GM18520 (cell line): ENCODE results near the gene SSBP4.

Experiments
- ATAC-seq: cut with Tn5 transposase; IDR thresholded peaks from one replicate; pipeline ENCODE4 v1.9.1; 2021; ENCODE audit not compliant: unreplicated experiment

SSBP4 gene

DNA sequence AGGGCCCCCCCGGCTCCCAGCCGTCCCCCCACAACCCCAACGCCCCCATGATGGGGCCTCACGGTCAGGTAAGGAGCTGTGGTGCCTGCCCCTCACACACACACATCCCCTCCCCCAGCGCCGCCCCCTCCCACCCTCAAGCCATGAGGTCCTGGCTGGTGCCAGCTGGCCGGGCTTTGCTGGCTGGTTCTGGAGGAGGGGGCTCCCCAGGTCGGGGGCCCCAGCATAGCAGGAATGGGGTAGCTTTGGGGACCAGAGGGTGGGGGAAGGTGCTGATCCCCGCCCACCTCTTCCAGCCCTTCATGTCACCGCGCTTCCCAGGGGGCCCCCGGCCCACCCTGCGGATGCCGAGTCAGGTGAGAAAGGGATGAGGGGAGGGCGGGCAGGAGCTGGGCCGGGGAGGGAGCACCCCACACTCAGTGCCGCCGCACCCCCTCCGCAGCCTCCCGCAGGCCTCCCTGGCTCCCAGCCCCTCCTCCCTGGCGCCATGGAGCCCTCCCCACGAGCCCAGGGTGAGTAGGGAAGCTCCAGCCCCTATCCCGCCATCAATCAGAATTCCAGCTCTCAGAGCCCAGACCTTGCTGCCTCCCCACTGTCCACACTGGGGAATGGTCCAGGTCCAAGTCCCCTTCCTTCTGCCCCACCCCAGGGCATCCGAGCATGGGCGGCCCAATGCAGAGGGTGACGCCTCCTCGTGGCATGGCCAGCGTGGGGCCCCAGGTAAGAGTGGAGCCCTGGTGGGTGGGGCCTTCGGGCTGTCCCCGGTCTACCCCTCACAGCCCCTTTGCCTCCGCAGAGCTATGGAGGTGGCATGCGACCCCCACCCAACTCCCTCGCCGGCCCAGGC lies 12.4 kb downstream of the SSBP4 start:
- no peak for ATAC-seq

DNA sequence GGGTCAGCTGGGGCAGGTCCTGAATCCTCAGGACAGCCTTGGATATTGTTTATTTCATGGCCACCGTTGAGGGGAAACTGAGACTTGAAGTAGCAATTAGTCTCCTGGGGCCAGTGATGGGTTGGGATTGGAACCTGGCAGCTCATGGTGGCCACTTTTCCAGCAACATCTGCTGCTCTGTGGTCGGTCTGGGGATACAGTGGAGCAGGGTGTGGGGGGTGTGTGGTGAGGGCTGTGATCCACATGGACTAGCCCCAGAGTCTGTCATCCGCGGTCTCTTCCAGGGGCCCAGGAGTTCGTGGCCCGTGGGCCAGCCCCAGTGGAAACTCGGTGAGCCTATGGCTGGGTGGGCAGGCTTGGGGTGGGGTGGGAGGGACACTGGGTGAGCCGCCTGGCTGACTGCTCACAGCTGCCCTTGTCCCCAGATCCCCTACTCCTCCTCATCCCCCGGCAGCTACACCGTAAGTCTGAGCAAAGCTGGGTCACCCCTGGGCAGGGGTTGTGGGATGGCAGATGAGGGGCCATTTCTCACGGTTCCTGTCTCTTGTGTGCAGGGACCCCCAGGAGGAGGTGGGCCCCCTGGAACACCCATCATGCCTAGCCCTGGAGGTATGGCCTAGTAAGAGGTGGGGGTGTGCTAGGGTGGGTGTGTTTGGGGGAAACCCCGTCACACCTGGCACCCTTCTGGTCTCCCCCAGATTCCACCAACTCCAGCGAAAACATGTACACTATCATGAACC lies 13.2 kb downstream of the SSBP4 start:
- ATAC-seq = no peak

DNA sequence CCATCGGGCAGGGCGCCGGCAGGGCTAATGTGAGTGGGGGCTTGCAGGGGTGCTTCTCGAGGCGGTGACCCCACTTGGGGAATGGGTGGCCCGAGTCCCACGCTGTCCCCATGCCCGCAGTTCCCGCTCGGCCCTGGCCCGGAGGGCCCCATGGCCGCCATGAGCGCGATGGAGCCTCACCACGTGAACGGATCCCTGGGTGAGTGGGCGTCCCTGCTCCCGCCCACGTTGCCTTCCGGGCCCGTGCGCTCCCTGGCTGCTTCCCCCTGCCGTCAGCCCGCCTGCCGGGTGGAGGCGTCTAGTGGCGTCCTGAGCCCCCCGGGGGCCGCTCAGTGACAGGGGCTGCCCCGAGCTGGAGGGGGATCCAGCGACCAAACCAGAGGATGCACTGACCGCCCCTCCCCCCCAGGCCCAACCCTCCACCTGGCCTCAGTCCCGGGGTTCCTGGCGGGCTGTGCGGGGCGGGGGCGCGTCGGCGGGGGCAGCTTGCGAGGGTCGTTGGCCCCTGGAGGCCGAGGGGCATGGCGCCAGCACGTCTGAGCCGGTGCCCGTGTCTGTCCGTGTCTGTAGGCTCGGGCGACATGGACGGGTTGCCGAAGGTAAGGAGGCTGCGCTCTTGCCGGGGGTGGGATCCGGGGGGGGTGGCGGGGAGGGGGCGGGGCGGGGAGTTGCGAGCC lies 14.0 kb downstream of the SSBP4 start:
- no peak for ATAC-seq

DNA sequence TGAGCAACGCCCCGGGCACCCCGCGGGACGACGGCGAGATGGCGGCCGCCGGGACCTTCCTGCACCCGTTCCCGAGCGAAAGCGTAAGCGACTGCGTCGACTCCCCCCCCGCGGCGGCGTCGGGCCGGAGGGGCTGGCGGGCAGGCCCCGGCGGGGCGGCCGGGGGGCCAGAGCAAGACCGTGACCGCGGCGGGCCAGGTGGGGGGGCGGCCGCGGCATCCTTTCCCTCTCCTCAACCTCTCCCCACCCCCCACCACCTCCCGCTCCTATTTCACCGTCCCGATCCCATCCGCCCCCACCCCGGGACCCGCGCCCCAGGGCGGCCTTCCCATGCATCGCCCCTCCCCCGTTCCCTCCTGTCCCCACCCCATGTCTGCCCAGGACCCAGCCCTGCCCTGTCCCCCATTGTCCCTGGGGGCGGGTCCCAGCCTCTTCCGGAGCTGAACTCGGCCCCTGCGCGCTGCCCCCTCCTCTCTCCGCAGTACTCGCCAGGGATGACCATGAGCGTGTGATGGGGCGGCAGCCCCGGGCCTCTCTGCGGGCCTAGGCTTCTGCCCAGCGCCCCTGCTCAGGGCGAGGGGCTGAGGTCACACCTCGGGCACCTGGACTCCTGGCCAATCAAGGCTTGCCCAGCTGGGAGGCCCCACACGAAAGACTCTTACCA lies 14.7 kb downstream of the SSBP4 start:
- ATAC-seq = no peak

DNA sequence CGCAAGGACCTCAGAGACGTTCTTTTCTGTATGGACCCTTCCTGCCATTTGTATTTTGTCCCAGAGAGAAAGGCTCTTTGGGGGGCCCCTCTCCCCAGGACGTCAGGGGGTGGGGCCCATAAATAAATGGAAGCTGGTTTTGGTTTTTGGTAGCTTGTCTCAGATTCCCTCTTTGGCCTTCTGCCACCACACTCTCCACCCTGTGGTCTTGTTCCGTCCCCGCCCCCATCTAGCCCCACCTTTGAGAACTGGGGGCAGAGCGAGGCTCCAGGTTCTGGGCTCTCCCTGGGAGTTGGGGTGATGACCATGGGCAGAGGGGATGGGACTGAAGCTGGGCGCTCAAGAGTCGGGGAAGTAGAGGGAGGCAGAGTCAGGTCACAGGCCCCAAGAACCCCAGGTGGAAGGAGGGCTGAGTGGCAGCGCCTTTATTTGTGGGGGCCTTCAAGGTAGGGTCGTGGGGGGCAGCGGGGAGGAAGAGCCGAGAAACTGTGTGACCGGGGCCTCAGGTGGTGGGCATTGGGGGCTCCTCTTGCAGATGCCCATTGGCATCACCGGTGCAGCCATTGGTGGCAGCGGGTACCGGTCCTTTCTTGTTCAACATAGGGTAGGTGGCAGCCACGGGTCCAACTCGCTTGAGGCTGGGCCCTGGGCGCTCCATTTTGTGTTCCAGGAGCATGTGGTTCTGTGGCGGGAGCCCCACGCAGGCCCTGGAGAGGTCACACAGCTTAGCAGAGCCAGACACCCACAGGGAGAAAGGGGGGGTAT lies 15.4 kb downstream of the SSBP4 start:
- no peak for ATAC-seq

DNA sequence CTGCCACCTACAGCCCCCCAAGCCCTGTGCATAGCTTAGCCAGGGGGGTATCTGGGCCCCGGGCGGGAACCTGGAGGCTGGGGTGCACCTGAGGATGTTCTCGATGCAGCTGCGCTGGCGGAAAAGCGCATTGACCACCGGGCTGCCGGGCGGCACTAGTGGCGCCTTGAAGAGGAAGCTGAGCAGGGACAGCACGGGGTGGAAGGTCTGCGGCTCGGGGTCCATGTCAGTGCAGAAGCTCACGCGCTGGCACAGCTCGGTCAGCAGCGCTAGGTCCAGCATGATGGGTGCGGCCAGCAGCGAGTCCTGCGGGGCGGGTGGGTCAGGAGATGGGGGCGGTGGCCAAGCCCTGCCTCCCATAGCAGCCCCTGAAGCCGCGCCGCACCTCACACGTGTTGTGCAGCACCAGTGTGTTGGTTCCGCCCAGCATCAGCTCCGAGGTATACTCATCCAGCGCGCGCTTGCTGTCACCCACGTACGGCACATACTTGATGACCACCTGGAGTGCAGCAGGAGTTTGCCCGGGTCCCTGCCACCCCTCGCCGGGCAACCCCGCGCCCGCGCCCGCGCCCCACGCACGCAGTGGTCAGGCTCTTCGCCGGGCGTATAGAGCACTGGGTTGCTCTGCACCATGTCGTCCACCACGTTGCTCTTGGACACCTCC lies 16.1 kb downstream of the SSBP4 start:
- ATAC-seq = no peak

DNA sequence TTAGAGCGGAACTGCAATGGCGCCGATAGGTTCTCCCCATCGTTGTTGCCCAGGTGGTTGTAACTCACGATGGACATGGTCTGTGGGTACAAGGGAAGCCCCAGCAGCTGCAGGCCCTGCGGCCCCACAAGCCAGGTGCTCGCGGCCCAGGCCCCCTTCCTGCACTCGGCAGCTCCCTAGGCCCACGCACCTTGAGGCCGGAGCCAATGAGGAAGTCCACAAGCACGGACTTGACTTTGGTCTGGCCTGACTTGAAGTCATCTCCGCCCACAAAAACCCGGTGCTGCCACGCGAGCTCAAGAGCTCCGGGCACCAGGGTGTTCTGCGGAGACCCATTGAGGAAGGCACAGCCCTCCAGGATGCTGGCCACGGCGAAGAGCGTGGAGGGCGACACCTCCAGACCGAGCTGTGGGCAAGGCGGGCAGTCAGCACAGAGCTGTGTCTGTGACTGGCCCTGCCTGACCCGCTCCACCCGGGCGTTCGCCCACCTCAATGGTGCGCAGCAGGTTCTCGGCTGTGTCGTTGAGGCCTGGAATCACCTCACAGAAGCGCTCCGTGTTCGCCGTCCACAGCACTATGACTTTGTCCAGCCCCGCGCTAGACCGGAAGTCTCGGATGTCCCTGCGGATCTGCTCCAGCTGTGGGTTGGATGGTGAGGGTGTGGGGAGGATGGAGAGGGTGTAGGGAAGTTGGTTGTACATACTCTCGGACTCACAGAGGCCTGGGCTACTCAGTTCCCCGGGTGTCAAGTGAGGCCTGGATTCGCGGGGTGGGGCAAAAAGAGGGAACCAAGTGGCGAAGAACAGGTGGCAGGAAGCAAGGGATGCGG lies 16.9 kb downstream of the SSBP4 start:
- no peak for ATAC-seq

DNA sequence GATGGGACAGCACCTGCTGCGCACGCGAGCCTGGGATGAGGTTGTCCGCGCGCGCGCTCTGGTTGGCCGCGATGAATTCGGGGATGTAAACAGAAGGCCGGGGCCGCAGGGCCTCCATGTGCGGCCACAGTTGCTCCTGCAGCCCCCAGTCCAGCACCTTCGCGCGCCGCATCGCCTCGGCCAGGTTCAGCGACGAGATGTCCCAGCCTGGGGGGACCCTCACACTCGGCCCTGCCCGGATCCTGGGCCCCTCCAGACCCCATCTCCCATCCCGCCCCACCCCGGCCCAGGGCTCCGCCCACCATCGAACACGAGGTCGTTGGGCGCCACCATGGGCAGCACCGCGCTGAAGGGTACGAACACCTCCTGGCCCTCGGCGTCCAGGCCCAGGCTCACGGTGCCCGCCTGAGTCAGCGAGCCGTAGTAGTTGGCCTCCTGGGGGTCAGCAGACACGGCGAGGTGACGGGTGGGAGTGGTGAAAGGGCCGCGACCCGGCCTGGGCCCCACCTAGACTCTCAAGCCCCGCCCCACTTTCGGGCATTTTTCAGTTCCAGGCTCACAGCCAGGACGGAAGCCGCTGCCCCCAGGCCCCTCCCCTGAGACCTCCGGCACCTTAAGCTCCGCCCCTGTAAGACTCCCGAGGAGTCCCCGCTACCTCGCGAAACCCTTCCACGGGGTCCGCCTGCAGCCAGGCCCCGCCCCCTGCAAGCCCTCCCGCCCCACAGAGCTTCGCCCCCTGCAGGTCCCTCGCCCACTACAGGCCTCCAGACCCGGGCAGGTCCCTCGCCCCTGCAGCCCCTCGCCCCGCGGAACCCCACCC lies 17.7 kb downstream of the SSBP4 start:
- peak; percentile 29 for ATAC-seq

DNA sequence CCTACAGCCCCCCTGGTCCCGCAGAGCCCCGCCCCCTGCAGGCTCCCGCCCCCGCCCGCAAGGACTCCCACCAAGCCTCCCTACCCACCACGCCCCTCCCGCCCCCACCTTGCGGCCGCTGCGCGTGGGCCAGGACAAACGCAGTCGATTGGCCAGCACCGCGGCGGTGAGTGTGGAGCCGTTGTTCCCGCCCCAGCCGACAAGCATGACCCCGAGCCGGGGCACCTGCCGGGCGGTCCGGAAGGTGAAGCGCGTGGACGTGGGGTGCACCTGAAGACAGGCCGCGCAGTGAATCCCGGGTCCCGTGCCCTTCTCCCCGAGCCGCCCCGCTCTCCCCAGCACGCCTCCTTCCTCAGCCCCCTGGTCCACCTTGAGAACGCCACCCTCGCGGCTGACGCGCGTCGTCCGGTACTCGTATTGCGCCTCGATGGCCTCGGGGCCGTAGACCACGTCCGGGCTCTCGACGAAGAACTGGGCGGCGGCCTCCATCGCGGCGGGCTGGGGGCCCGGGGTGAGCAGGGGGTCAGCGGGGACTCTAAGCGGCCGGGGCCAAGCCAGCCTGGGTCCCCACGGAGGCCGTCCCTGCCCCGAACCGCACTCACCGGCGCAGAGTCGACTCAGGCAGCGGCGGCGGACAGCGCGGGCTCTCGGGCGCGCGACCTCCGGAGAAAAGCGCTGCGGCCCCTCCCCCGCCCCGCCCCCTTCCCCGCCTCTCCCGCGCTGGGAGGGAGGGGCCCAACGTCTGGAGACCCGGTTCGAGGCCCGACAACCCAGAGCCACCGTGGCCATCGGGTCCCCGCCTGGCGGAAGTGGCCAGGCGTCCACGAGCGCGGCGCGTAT lies 18.5 kb downstream of the SSBP4 start, which contains the start of gene ISYNA1:
ISYNA1 (minus strand) TSS at position 643 of the 840 bp plus-strand sequence; CDS start at position 489, 154 bp downstream.
- no peak for ATAC-seq

DNA sequence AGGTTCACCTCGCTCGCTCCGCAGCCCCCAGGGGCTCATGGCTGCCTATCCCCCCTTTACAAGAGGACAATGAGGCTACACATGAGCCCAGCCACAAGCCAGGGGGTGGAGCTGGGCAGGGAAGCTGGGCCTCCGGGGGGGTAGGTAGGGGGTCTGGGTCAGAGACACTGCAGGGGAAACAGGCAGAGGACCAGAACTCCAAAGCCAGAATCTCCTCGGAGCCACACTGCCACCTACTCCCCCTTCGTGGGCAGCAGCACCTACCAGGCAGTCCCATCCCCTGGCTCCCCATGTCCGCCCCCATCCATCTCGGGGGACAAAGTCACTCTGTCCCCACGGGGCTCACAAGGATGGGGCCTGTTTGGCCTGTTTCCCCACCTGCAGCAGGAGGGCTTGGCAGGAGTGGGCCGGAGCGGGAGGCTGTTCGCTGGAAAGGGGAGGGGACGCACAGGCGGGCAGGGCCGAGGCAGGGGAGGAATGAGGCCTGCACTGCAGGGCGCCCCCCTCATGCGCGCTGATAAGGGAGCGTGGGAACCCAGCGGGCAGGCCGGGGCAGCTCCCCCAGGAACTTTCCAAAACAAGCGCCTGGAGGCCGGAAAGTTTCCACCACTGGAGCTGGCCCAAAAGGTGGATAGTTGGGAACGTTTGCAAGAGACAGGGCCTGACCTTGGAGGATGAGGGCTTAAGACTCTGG lies 19.3 kb downstream of the SSBP4 start:
- no peak for ATAC-seq

DNA sequence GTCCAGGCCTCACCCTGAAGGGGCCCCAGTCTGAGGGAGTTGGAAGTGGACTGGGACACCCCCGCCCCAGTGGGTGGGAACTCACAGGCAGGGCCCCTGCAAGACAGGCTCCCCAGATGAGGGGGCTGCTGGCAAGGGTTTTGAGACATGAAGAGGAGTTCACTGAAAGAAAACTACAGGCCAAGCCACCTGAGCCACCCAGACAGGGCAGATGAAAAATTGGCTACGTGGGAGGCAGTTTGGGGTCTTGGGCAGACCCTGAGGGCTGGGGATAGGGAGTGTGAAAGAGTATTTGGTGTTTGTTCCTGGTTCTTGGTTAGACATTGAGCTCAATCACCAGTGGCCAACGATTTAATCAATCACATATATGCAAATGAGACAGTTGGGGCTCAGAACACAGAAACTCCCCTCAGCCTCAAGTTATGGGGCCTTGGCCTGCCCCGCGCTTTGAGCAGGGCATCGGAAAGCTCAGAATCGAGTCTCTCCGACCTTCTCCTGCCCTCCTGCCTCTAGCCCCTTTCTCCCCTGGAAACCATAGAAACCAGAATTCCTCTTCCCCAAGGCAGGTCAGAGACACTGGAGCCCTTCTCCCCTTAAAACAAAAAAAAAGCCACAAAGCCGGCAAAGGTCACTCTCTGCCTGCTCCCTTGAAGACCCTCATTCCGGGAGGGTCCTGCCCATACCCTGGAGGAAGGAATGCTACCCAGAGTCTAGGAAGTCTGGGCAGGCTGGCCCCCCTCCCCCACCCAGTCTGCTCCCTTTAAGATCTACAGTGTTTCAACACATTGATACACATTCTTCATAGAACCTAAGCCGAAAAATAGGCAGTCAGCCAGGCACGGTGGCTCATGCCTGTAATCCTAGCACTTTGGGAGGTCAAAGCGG lies 20.1 kb downstream of the SSBP4 start:
- no peak for ATAC-seq

DNA sequence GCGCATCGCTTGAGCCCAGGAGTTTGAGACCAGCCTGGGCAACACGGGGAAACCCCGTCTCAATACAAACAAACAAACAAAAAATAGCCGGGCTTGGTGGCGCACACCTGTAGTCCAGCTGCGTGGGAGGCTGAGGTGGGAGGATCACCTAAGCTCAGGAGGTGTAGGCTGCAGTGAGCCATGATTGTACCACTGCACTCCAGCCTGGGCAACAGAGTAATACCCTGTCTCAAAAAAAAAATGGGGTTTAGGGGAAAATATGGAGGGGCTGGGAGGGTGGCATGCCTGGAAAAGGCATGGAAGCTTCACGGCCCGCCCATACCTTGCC lies 20.7 kb downstream of the SSBP4 start:
- no peak for ATAC-seq

DNA sequence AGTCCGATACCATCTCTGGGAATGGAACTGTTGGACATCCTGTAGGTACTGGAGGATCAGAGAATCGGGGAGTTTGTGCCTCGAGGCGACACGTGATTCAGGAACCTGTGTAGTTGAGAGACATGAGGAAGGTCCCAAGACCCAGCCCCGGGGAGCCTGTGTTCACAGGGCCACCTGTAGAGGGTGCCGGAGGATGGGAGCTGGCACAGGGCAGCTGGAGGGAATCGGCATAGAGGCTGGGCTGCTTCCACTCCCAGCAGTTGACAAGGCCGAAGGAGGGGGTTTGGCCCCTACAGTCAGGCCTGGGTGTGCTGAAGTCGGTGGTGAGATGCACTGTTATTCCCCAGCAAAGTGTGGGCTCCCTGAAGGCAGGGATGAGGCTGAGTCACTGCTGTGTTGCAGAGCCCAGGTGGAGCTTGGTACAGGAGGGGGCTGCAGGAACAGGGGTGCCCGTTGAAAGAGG lies 21.2 kb downstream of the SSBP4 start:
- ATAC-seq = no peak

DNA sequence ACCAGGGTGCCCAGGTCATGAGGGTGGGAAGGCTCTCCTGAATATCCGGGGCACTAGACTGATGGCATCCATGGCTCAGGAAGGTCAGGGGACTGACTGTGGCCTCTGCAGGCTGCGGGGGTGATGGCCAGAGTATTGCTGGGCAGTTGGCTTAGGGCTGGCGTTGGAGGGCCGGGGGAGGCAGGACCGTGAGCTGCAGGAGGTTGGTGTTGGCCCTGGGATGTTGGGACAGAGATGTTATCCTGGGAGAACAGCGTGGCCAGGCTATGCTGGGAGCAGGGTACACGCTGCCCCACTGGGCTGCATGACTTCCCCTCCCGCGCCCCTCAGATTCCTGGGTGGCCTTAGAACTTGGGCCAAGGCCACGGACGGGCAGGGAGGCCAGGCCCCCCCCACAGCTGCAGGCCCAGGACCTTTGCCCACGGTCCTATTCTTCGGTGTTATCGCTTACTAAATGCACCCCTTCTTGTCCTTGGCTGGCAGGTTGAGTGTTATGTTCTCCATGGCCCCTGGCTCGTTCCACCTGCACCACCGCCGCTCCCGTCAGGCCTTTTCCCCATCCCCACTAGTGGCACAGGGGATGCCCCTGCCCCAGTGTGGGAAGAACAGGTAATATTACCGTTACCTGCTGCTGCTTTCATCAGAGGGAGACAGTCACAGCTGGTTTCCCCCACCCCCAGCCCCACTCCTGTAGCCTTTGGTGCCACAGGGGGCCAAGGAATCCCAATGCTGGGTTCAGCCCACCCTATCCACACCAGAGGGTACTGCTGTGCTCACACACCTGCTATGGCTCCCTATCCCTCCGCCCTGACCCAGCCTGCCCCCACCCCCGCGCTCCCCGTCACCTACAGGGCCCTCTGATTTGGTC lies 22.0 kb downstream of the SSBP4 start:
- ATAC-seq = no peak
